ENCODE measurements around the gene ZBTB16.

The ZBTB16 gene

GRCh38 chr11:114158886-114159285 lies 99.4 kb downstream of the ZBTB16 start:
- no peak for DNase-seq

- peak; percentile 61 for DNase-seq
These were observed 99.8 kb downstream of the ZBTB16 start for GRCh38 chr11:114159320-114159719.

GRCh38 chr11:114159802-114160632 lies 100.5 kb downstream of the ZBTB16 start:
- peak; percentile 98 for DNase-seq

- no peak for DNase-seq
These were observed 101.4 kb downstream of the ZBTB16 start for GRCh38 chr11:114160894-114161293.

GRCh38 chr11:114161486-114162250 lies 102.2 kb downstream of the ZBTB16 start:
- peak; percentile 14 for DNase-seq

- peak; percentile 81 for DNase-seq
These were observed 103.2 kb downstream of the ZBTB16 start for GRCh38 chr11:114162719-114163123.

GRCh38 chr11:114163229-114163631 lies 103.7 kb downstream of the ZBTB16 start:
- DNase-seq: peak; percentile 21

- no peak for DNase-seq
These were observed 104.4 kb downstream of the ZBTB16 start for GRCh38 chr11:114163830-114164401.

- DNase-seq: no peak
These were observed 105.0 kb downstream of the ZBTB16 start for GRCh38 chr11:114164546-114164945.

GRCh38 chr11:114165326-114166230 lies 106.1 kb downstream of the ZBTB16 start:
- DNase-seq: no peak

GRCh38 chr11:114166362-114166761 lies 106.9 kb downstream of the ZBTB16 start:
- no peak for DNase-seq

- peak; percentile 13 for DNase-seq
These were observed 107.4 kb downstream of the ZBTB16 start for GRCh38 chr11:114166897-114167323.

- DNase-seq: no peak
These were observed 107.8 kb downstream of the ZBTB16 start for GRCh38 chr11:114167355-114167754.

GRCh38 chr11:114167771-114168448 lies 108.4 kb downstream of the ZBTB16 start:
- DNase-seq: no peak

GRCh38 chr11:114168691-114169090 lies 109.2 kb downstream of the ZBTB16 start:
- no peak for DNase-seq

GRCh38 chr11:114169321-114169749 lies 109.8 kb downstream of the ZBTB16 start:
- DNase-seq: no peak

- no peak for DNase-seq
These were observed 110.3 kb downstream of the ZBTB16 start for GRCh38 chr11:114169821-114170220.

GRCh38 chr11:114170226-114170625 lies 110.7 kb downstream of the ZBTB16 start:
- DNase-seq: no peak

GRCh38 chr11:114171257-114172054 lies 111.9 kb downstream of the ZBTB16 start:
- DNase-seq: no peak

- DNase-seq: no peak
These were observed 112.7 kb downstream of the ZBTB16 start for GRCh38 chr11:114172055-114172861.
